Endometrial microvascular endothelial cells (primary cell): ENCODE measurements around the gene DCLRE1A. TPM values are rescaled to one million over a fixed set of nuclear protein-coding genes. Genes with fewer than 3 reads are reported as not detected.

Experiments used
- in situ Hi-C: cut with HindIII; loops from 2 replicates; pipeline ENCODE4 v1.10.0; 2017; ENCODE audit warnings: low sequenced_read_pairs, low pct_unique_long_range_greater_than_20kb; ENCODE audit errors: inconsistent ontology term
- total RNA-seq: library from RNA; depleted of rRNA; stranded (reverse); fragments of >200 nt; gene quantifications from one replicate; pipeline ENCODE4 v1.2.3, GENCODE V29; 2015; ENCODE audit errors: inconsistent ontology term

Gene DCLRE1A
- 6.8 TPM for total RNA-seq

DNA sequence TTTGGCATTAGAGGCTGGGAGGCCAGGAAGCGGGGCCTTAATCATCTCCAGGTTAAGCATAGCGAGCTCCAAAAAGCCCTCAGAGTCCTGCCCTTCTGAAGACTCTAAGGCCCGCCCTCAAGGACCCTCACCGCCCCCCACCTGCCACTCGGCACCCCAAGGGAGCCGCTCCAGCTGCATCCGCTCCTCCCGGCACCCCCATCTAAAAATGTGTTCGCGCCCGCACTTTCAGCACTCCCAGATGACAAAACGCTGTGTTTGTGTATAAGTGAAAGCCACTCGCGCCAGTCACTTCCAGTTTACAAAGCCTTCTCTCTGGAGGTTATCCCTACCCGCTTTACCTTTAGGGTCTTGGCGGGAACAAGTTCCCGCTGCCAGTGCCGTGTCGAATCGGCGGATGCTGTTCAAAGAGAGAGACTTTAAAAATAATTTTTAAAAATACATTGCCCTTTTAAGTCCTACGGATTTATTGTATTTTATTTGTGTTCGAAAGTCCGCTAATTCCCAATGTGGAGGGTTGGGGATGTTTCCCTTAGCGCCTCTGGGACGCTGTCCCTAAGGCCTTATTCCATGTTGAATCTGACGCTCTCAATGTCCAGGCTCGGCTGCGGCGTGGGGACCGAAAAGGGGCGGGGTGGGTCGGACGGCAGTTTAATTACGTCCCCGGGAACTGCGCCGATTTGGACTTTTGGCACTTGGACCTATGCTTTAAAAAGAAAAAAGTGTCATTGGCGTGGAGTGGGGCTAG, at the start of gene DCLRE1A, which contains the start of gene NHLRC2:
Gene DCLRE1A (minus strand): TSS at position 70 of the 748 bp plus-strand sequence. CDS start 900 bp downstream, outside the sequence.
Gene NHLRC2 (plus strand): TSS at position 649 of the 748 bp plus-strand sequence. CDS start 212 bp downstream, outside the sequence.
- in situ Hi-C loops = no loop called here

DNA sequence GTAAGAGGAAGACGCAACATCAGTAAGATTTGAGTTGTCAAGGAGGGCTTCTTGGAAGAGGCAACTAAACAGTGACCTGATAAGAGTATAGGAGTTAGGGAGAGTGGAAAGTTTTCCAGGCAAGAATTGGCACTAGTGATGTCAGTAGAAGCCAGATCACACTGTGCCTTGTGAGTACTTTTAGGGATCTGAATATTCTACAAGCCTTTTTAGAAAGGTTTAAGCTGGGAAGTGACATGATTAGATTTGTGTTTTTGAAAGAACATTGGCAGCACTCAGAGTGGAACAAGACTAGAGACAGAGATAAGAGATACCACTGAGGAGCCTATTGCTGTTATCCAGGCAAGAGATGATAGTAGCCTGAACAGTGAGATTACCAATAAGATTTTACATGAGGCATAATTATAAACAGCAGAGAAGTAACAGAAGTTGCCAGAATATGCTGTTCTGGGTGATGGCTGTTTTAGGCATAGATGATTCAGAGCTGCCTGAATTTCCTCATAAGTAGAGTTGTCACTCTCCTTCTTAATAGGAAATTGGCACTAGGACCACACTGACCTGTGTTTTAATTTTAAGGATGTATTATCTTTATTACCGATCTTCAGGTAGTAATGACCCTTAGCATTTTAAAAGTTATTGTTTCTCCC, 46.2 kb upstream of the DCLRE1A start:
- in situ Hi-C loops = no loop called here

DNA sequence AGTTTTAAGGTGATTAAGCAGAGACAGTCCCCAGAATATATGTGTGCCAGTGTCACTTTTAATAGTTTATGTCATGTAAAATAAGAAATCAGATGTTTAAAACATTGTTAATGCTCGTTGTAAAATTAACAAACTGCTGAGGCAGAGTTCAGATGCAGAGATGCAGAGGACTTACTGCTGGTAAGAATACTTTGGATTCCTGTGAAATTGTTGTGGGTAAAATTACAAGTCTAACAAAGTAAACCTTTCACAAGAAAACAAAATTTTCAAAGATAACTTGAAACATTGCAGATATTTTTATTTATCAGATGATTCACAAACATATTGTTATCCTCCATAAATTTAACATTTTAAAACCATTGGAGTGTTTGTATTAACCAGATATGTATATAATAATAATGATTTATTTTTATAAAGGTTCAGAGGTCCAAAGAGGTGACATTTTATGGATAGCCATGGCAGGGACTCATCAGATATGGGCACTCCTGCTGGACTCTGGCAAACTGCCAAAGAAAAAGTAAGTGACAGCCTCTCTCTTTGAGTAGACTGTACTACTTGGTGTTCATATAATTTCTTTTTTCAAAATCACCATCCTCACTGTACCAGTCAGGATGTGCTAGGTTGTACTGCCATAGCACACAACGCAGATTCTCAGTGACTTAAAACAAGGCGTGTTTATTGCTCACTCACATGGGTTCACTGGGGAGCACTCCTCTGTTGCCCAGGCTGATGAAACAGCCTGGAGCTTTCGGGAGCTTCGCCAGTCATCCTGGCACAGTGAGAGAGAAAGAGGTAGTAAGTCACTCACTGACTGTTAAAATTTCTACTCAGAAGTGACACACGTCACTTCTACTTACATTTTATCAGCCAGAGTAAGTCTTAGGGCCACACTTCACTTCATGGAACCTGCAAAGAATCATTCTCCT, 44.1 kb upstream of the DCLRE1A start:
- in situ Hi-C loops = no loop called here

DNA sequence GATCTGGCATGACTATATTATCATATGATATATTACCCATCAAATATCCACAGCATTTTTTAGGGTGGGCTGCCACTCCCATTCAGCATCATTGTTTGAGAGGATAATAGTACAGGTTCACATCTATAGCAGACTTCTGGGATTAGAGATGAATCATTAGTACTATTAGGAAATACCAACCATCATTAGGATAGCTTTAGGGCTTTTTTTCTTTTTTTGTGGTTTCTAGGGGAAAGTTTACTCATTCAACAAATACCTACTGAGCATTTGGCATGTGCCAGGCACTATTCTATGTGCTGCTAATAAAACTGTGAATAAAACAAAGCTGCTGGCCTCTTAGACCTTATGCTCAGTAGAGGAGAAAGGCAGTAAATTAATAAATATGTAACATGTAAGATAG, 41.1 kb upstream of the DCLRE1A start:
- in situ Hi-C loops = no loop called here

DNA sequence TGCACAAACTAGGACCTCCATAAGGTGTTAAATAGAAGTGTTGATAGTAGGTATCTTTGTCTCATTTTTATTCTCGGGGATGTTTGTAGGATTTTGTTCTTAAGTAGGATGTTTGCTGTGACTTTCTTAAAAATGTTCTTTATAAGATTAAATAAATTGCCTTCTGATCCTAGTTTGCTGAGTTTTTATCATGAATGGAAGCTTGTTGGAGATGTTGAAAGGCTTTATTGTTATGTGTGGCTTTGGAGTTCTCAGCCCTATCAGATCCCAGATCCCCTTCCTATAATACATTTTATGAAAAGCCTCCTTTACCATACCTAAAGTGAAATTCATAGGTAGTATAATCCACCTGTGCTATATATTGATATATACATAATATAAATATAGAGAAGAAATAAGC, 40.7 kb upstream of the DCLRE1A start:
- in situ Hi-C loops = no loop called here

DNA sequence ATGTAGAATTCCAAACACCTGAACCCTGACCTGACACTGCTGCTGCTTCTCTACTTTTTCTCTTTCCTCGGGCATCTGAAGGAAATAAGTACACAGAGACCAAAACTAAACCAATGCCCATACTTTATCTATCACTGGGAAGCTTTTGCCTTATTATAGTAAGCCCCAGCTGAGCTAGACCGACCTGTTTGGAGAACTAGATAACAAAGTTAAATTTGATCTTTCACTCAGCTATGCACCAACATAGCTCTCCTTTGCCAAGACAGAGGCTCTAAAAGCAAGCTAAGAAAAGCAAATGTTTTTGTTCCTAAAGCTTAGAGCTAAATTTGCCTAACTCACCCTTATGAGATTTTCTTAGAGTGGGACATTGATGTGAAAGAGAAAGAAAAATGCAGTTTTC, 39.7 kb upstream of the DCLRE1A start:
- in situ Hi-C loops = no loop called here

DNA sequence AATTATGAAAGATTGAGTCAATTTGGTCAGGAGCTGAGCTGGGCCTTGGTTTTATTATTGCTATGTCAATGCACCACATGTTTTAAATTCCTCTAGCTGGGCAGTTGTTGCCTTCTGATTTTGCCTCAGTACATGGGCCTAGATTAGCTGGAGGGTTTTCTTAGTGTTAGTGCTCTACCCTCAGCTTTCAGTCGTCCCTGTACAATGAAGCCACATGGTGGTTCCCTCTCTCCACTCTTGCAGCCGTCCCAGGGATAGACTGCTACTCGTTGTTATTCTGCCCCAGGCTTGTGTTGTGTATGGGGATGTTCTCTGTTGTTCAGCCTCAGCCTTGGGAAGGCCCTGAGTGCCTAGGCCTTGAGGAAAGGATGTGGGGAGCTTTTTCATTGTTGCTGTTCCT, 37.6 kb upstream of the DCLRE1A start:
- in situ Hi-C loops = no loop called here

DNA sequence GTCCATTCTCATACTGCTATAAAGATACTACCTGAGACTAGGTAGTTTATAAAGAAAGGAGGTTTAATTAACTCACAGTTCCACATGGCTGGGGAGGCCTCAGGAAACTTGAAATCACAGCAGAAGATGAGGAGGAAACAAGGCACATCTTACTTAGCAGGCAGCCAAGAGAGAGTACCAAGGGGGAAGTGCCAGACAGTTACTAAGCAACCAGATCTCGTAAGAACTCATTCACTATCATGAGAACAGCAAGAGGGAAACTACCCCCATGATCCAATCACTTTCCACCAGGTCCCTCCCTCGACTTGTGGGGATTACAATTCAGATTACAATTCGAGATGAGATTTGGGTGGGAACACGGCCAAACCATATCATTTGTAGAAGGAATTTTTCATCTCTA, 36.9 kb upstream of the DCLRE1A start:
- in situ Hi-C loops = no loop called here

DNA sequence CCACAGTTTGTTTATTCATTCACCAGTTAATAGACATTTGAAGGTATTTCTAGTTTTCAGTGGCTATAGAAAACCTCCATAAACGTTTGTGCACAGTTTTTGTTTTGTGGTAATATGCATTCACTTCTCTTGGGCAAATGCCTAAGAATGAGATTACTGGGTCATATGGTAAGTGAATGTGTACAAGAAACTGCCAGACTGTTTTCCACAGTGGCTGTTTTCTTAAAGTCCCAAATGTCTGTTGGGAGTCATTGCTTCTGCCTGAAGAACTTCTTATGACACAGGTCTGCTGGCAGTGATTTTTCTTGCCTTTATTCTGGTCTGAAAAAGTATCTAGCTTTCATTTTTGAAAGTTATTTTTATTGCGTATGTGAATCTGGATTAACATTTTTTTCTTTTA, 36.0 kb upstream of the DCLRE1A start:
- in situ Hi-C loops = no loop called here

DNA sequence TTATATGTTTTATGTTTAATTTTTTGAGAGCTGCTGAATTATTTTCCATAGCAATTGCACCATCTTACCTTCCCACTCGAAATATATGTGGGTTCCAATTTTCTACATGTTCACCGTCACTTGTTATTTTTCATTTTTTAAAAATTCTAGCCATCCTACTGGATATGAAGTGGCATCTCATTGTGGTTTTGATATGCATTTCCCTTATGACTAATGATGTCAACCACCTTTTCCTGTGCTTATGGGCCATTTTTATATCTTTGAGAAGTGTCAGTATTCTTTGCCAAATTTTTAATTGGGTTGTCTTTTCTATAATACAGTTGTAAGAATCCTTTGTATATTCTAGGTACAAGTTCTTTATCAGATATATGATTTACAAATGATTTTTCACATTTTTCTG, 28.4 kb upstream of the DCLRE1A start:
- in situ Hi-C loops = no loop called here

DNA sequence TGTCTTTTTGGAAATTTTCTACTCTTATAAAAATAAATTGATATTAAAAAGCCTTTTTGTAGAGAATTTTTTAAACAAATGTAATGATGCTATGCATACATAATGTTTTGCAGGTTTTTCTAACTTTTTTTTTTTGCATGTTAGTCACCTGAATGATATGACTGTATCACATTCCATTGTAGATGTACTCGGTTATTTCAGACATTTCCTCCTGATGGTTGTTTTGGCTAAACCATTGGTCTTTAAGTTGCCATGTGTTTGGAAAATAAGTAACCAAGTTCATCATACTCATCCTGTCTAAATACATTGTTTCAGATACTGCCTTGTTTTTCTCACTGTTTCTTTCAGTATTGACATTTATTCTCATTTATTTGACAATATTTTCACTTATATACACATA, 26.4 kb upstream of the DCLRE1A start:
- in situ Hi-C loops = no loop called here

DNA sequence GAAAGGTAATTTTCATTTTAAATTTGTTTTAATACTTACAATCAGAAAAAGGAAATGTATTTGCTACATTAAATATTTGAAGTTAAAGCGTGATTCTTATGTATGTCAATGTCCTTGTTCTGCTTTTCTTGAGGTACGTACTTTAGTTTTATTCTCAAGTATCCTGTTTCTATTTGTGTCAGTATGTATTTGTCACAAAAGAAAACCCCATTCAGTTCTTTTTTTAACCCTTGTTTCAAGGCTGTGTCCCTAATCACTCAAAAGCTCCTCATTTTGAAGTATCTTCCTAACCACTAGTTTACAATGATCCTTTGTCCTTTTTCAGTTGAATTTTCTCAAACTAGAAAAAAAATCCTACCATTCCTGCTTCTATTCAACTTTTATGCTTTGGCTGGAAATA, 25.8 kb upstream of the DCLRE1A start:
- in situ Hi-C loops = no loop called here

DNA sequence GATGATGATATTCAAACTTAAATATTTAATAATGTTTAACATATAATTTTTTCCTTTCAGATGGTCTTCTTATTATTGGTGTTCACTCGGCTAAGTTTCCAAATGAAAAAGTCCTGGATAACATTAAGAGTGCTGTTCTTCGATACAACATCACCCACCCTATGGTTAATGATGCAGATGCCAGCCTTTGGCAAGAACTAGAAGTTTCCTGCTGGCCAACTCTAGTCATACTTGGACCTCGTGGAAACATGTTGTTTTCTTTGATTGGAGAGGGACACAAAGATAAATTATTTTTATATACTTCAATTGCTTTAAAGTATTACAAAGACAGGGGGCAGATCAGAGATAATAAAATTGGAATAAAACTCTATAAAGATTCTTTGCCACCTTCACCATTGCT, 22.6 kb upstream of the DCLRE1A start:
- in situ Hi-C loops = no loop called here

DNA sequence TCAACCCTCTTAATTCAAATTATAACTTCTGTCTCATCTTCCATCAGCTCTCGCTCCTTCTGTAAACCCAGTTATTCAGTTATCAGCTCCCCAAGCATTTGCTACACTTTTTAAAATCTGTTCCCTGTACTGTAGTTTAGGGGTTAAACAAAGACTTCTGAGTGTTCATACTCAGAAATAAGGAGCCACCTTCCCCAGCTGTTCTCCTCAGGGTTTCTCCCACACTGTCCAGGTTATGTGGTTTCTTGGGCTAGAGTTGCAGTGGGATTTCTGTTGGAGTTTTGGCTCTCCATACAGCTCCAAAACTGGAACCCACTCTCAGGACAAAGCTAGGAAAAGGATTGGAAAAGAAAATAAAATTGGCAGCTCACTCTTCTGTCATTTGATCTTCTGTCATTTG, 21.3 kb upstream of the DCLRE1A start:
- in situ Hi-C loops = no loop called here

DNA sequence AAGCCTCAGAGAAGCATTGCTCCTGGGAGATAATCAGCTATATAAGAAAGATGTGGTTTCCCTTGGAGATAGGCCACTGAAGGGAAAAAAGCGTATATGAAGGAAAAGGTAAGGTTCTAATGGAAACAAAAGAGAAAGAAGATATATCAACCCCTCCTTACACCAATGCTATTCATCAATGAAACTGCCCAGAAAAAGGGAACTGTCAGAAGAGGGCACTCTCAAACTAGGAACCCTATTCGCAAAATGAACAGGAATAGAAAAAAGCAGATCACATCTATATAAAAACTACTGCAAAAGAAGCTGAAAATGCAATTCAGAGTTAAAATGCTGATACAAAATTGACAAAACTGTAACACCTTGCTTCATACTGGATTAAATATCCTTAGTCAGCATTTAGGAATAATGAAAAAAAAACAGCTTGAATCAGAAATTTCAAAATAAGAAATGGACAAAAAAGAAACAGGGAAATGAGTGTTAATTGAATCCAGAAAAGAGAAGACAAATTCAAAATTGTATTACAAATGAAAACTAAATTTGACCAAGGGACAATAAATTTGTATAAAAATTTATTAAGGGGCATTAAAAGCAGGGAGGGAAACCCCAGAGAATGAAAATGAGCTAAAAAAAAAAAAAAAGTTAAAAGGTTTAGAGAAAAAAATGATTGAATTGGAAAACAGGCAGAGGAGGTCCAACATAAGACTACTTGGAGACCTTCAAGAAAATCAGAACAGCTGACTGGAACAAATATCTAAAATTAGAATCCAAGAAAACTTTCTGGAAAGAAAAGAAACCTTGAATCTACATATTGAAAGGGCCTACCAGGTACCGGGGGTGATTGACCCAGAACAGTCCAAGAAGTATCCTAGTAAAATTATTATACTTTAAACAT, 18.5 kb upstream of the DCLRE1A start:
- in situ Hi-C loops = no loop called here

DNA sequence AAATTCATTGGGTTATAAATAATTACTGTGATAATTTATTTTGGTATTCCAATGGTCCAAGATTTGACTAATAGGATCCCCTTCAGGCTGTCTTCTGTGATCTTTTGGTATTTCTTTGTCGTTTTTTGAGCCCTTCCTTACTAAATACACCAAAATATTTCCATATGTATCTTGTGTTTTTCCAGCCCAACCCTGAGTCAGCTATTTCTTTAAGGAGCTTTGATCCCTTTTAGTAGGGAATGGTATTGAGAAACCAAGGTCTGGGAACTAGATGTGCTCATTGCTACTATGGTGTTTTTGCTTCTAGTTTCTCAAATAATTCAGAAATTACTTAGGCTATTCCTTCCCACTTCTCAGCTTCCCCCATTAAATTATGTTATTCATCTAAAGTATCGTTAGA, 15.9 kb upstream of the DCLRE1A start:
- in situ Hi-C loops = no loop called here

DNA sequence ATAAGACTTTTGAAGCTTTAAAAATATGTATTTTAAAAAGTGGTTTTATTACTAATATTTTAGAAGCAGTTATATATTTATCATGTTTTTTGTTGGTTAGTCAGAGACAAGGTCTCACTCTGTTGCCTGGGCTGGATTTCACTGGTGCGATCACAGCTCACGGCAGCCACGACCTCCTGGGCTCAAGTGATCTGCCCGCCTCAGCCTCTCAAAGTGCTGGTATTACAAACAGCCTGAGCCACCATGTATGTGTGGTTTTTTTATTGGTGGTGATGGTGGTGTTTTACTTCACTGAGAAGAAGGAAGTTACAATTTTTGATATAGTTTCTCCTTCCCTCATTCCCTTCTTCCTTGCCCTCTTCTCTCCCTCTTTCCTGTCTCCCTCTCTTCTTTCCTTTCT, 14.0 kb upstream of the DCLRE1A start:
- in situ Hi-C loops = no loop called here

DNA sequence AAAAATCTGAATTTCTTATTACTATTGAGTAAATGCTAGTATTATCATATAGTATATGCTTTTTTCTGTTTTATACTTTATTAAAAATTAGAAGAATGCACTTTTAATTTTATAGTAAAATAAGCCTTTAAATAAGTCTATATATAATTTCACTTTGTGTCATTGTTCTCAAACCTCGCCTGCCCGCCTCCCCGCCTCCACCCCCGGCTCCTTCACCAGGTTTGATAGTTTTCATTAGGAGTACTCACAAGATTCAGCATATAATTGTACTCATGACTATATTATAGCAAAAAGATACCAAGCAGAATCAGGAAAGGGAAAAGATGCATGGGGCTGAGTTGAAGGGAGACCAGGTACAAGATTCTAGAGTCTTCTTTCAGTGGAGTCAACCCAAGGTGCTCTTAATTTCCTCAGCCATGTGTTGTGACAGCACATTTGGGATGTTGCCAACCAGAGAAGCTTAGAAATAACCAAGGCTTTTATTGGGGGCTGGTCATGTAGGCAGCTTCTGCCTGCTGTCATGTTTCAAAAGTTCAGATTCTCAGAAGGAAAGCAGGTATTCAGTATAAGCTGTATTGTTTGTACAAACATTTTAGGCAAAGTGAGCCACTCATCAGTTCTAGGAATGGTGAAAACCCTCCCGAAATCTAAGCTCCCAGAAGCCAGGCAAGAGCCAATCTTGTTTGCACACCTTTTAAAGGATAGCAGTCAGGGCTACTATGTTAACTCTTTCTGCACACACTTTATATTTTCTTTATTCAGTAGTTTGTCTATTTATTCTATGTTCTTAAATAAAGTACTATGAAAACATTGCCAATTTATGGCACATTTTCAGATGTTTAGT, 12.9 kb upstream of the DCLRE1A start:
- in situ Hi-C loops = no loop called here
